BJ (cell line): Measurements from ENCODE around the gene PTPN7. TPM values are rescaled to one million over a fixed set of nuclear protein-coding genes. Genes with fewer than 3 reads are reported as not detected.

ENCODE experiments used
- CTCF ChIA-PET: fragments of 350-600 bp; formaldehyde crosslinking; extraction: SDS; loops from one replicate; lab custom pipeline; 2021; ENCODE audit warnings: antibody characterized with exemption, inconsistent platforms; lab: Yijun Ruan, JAX
- POLR2A ChIA-PET: fragments of 300-600 bp; sonication (Branson Sonifier 250); formaldehyde crosslinking; extraction: SDS; loops from one replicate; lab custom pipeline; 2021; ENCODE audit warnings: antibody characterized with exemption; lab: Charles Lee
- DNase-seq: peaks from one replicate; pipeline ENCODE4 v3.0.0-alpha.2; 2011; ENCODE audit warnings: low read depth
- H3K27me3 ChIP-seq: 2 replicates; pipeline ENCODE4 v1.6.0; 2011; ENCODE audit warnings: low read length; ENCODE audit not compliant: control insufficient read depth, insufficient read depth
- H3K36me3 ChIP-seq: 2 replicates; pipeline ENCODE4 v1.5.1; 2011; ENCODE audit warnings: low read length; ENCODE audit not compliant: control insufficient read depth, insufficient read depth
- H3K4me3 ChIP-seq: 2 replicates; pipeline ENCODE4 v1.5.1; 2011; ENCODE audit warnings: low read depth, mild to moderate bottlenecking, control low read depth, low read length
- CTCF ChIP-seq: IDR thresholded peaks from 2 replicates; pipeline ENCODE4 v1.5.1; 2011; ENCODE audit warnings: low read depth, mild to moderate bottlenecking, control low read depth, inconsistent platforms, low read length, moderate library complexity; ENCODE audit not compliant: insufficient read depth
- polyA plus RNA-seq: library from polyadenylated mRNA; depleted of rRNA; stranded (reverse); fragments of >200 nt; gene quantifications from 2 replicates; pipeline ENCODE4 v1.2.3, GENCODE V29; 2011

The PTPN7 gene
- polyA plus RNA-seq, 1 experiment = not detected

GRCh38 chr1:202127836-202128622 is 32.4 kb downstream of the PTPN7 start:
- TF ChIP-seq CTCF = no peak
- H3K36me3 ChIP-seq = peaks cover 5% of the 10 kb centered on the region
- CTCF ChIA-PET = interaction anchor here (1.5 to 27.8 kb wide), 3 partner anchors 8 to 120 kb away, joined by 4 to 642 read pairs (median 34); partner anchors contain the start of gene ELF3
- DNase-seq = no peak
- H3K4me3 ChIP-seq = no peak overlapping the region
- POLR2A ChIA-PET = no interaction called here
- H3K27me3 ChIP-seq = peaks cover 7% of the 10 kb centered on the region

GRCh38 chr1:202127061-202127460 is 33.3 kb downstream of the PTPN7 start:
- no peak for DNase-seq
- TF ChIP-seq CTCF = no peak
- ChIA-PET CTCF (interaction anchor here (1.5 to 27.8 kb wide), 3 partner anchors 8 to 119 kb away, joined by 4 to 642 read pairs (median 34); partner anchors contain the start of gene ELF3), POLR2A (no interaction called here)
- Histone ChIP-seq H3K36me3 (no peaks in the 10 kb centered on the region), H3K4me3 (no peak overlapping the region), H3K27me3 (peaks cover 7% of the 10 kb centered on the region)

DNA sequence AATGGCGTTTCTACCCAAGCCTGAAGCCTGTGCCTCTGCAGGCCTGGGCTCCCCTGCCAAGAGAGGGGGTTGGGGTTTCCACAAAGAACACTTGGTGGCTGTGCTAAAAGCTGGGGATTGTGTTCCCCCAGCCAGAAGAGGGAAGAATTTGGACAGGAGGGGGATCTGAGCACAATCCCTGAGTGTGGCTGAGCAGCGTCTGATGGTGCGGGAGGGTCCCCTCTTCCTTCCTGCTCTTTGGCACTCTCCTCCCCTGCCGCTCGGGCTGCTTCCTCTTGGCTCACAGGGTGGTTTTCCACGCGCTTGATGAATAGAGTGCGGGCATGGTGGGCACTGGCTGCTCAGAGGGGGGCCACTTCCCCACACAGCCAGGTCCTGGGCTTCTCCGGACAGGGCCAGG is 34.0 kb downstream of the PTPN7 start:
- no peak overlapping the region for H3K4me3 ChIP-seq
- TF ChIP-seq CTCF = no peak
- H3K36me3 ChIP-seq = no peaks in the 10 kb centered on the region
- no peak for DNase-seq
- ChIA-PET POLR2A (no interaction called here), CTCF (interaction anchor here (1.5 to 27.8 kb wide), 2 partner anchors 9 to 119 kb away, joined by 4 to 642 read pairs; partner anchors contain the start of gene ELF3)
- peaks cover 7% of the 10 kb centered on the region for H3K27me3 ChIP-seq

DNA sequence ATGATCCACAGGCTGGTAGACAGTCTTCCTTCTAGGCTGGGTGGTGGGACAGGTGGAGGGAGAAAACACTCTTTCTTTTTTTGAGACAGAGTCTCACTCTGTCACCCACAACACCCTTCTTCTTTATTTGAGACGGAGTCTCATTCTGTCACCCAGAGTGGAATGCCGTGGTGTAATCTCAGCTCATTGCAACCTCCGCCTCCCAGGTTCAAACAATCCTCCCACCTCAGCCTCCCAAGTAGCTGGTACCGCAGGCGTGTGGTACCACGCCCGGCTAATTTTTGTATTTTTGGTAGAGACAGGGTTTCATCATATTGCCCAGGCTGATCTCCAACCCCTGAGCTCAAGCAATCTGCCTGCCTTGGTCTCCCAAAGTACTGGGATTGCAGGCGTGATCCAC is 34.8 kb downstream of the PTPN7 start:
- CTCF ChIA-PET = interaction anchor here (5.2 to 27.8 kb wide), 2 partner anchors 9 to 118 kb away, joined by 70 to 642 read pairs; partner anchors contain the start of gene ELF3

More for the DNA sequence above, 34.8 kb downstream of the PTPN7 start:
- DNase-seq = no peak
- TF ChIP-seq CTCF = no peak
- no peak overlapping the region for H3K4me3 ChIP-seq
- no peaks in the 10 kb centered on the region for H3K36me3 ChIP-seq
- POLR2A ChIA-PET = interaction anchor here (0.7 kb wide), 1 partner anchor 515 kb away, joined by 10 read pairs; no protein-coding TSS in a partner anchor
- peaks cover 7% of the 10 kb centered on the region for H3K27me3 ChIP-seq
